ENCODE results near the gene SLC17A5.

GRCh38 chr6:73648166-73648565 lies 5.6 kb downstream of the SLC17A5 start:
- no peak for TF ChIP-seq EZH2phosphoT487 (IDR thresholded peaks at IDR 0.05; ENCODE audit: insufficient read depth, low read depth)
- TF ChIP-seq EZH2 (IDR thresholded peaks at IDR 0.05; ENCODE audit: insufficient read depth, poor library complexity, severe bottlenecking), result no peak
